Tibial nerve (tissue), 4 donors: ENCODE data around the gene CMSS1.
A peak's percentile ranks its signal among the peaks of the same experiment; 100 is the strongest.

Experiments
- CTCF ChIP-seq, 5 experiments: fragments of 200-600 bp in 3 of 5; fragments of 450-650 bp in 2 of 5; sonication (generic) in 3 of 5; IDR thresholded peaks; one replicate each; pipeline ENCODE4 v1.5.1; 2016 to 2019; ENCODE audit warnings: antibody characterized with exemption in 5 of 5, mild to moderate bottlenecking in 3 of 5, moderate library complexity in 2 of 5
- EP300 ChIP-seq, 2 donors: sonication (generic); formaldehyde crosslinking; IDR thresholded peaks; one replicate each; pipeline ENCODE4 v1.6.1; 2017; ENCODE audit warnings: antibody characterized with exemption in 2 of 2, mild to moderate bottlenecking in 1 of 2
- POLR2A ChIP-seq, 2 donors: fragments of 450-650 bp; IDR thresholded peaks; one replicate each; pipeline ENCODE4 v1.6.1; 2017; ENCODE audit warnings: antibody characterized with exemption in 2 of 2, mild to moderate bottlenecking in 2 of 2, moderate library complexity in 2 of 2

GRCh38 chr3:100006570-100007271 is 189.1 kb downstream of the CMSS1 start:
- TF ChIP-seq CTCF (IDR thresholded peaks at IDR 0.05), result peak in 2 of 5 experiments; percentile 6 to 25
- TF ChIP-seq EP300 (IDR thresholded peaks at IDR 0.05), result no peak
- no peak for TF ChIP-seq POLR2A (IDR thresholded peaks at IDR 0.05)
